ENCODE results near the gene ALDH8A1.

Gene ALDH8A1

DNA sequence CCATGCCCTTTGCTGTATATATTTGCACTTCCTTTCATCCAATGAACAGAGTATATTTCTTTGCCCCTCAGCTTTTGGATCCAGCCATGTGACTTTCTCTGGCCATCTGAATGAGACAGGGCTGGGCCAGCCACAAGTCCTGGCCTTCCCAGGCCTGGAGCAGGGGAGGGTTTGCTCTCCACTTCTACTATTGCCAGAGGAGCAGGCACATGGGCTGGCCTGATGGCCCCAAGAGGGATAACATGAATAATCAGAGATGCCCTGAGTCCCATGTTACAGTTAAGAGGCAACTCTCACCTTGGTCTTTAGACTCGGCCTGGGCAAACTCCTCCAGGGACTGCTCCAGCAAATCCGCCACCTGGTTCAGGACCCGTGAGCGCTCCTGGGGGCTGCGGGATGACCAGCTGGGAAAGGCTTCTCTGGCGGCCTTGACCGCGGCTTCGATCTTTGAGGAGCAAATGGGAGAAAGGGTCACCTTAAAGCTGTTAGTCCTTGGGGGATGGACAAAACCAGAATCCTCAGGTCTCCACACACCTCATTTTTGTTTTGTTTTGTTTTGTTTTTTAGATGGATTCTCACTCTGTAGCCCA, 6.3 kb downstream of the ALDH8A1 start:
- H3K79me2 ChIP-seq (ENCODE audit: control insufficient read depth, low read length) = no peaks in the 10 kb centered on the region
- H3K27me3 ChIP-seq (ENCODE audit: control insufficient read depth, low read length) = no peaks in the 10 kb centered on the region
- no peaks in the 10 kb centered on the region for H3K9me2 ChIP-seq (replicated peaks; ENCODE audit: control insufficient read depth, low read length)
- no peak overlapping the region for H3K4me2 ChIP-seq (ENCODE audit: low read length)
- no peaks in the 10 kb centered on the region for H4K20me1 ChIP-seq (ENCODE audit: control insufficient read depth, insufficient read depth, low read depth, low read length)
- no peaks in the 10 kb centered on the region; the same call in 1 of the 2 replicates for H3K9me3 ChIP-seq (ENCODE audit: control insufficient read depth, insufficient read depth, low read length)
- no peaks in the 10 kb centered on the region for H3K4me1 ChIP-seq (ENCODE audit: control insufficient read depth, low read length)
- no peak overlapping the region for H3K27ac ChIP-seq (ENCODE audit: low read depth, low read length)
- H3K4me3 ChIP-seq (ENCODE audit: low read length) = no peak overlapping the region
- H3F3A ChIP-seq (ENCODE audit: control insufficient read depth, insufficient read depth) = no peaks in the 10 kb centered on the region
- H3K36me3 ChIP-seq (ENCODE audit: control insufficient read depth, low read length) = no peaks in the 10 kb centered on the region
- TF ChIP-seq, protein P1, sequence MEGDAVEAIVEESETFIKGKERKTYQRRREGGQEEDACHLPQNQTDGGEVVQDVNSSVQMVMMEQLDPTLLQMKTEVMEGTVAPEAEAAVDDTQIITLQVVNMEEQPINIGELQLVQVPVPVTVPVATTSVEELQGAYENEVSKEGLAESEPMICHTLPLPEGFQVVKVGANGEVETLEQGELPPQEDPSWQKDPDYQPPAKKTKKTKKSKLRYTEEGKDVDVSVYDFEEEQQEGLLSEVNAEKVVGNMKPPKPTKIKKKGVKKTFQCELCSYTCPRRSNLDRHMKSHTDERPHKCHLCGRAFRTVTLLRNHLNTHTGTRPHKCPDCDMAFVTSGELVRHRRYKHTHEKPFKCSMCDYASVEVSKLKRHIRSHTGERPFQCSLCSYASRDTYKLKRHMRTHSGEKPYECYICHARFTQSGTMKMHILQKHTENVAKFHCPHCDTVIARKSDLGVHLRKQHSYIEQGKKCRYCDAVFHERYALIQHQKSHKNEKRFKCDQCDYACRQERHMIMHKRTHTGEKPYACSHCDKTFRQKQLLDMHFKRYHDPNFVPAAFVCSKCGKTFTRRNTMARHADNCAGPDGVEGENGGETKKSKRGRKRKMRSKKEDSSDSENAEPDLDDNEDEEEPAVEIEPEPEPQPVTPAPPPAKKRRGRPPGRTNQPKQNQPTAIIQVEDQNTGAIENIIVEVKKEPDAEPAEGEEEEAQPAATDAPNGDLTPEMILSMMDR (IDR thresholded peaks at IDR 0.05; ENCODE audit: low read depth, low read length, poor library complexity, severe bottlenecking) = no peak
- TF ChIP-seq EZH2phosphoT487 (IDR thresholded peaks at IDR 0.05; ENCODE audit: borderline replicate concordance, low read length) = no peak

DNA sequence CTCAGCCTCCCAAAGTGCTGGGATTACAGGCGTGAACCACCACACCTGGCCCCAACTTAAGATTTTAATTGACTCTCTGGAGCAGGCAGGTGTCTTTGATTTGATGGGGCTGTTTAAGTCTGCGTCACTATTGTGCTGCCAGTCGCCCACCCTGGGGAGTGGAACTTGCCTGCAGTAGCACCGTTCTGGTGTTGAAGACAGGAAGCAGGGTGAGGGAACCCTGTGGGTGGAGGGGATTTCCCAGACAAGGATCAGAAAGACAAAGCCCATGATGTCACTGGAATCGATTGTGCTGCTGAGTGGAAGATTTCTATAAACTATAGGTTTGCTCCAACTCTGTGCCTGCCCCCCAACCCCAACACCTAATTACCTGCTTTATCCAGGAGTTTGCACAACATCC, 11.0 kb downstream of the ALDH8A1 start:
- Histone ChIP-seq H3K4me1 (ENCODE audit: control insufficient read depth, low read length) (no peaks in the 10 kb centered on the region), H3K9me2 (replicated peaks; ENCODE audit: control insufficient read depth, low read length) (no peaks in the 10 kb centered on the region), H3K9me3 (ENCODE audit: control insufficient read depth, insufficient read depth, low read length) (no peaks in the 10 kb centered on the region), H3K4me3 (ENCODE audit: low read length) (no peak overlapping the region), H3F3A (ENCODE audit: control insufficient read depth, insufficient read depth) (no peaks in the 10 kb centered on the region), H3K36me3 (ENCODE audit: control insufficient read depth, low read length) (no peaks in the 10 kb centered on the region), H4K20me1 (ENCODE audit: control insufficient read depth, insufficient read depth, low read depth, low read length) (no peaks in the 10 kb centered on the region), H3K27me3 (ENCODE audit: control insufficient read depth, low read length) (no peaks in the 10 kb centered on the region), H3K4me2 (ENCODE audit: low read length) (no peak overlapping the region), H3K27ac (ENCODE audit: low read depth, low read length) (no peak overlapping the region), H3K79me2 (ENCODE audit: control insufficient read depth, low read length) (no peaks in the 10 kb centered on the region)
- TF ChIP-seq, protein P1 (IDR thresholded peaks at IDR 0.05; ENCODE audit: low read depth, low read length, poor library complexity, severe bottlenecking) = no peak
- no peak for TF ChIP-seq EZH2phosphoT487 (IDR thresholded peaks at IDR 0.05; ENCODE audit: borderline replicate concordance, low read length)

DNA sequence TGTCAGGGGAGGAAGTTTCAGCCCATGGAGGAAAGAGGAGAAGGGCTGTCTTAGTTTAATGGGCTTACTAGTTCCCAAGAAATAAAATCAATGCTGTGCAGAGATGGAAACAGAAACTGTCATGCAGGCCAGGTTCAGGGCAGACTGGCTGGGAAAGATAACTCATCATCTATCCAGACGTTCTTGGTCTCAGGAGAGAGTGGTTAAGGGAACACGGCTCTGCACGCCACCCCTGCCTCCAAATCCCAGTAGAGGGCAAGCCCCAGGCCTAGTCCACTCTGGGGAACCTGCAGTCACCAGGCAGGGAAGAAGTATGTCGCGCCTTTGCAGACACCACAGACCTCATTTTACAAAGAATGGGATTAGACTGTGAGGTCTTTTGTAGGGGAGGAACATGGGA, 12.5 kb downstream of the ALDH8A1 start:
- no peaks in the 10 kb centered on the region for H3K79me2 ChIP-seq (ENCODE audit: control insufficient read depth, low read length)

More for the DNA sequence above, 12.5 kb downstream of the ALDH8A1 start:
- H4K20me1 ChIP-seq (ENCODE audit: control insufficient read depth, insufficient read depth, low read depth, low read length) = no peaks in the 10 kb centered on the region
- no peak overlapping the region for H3K4me2 ChIP-seq (ENCODE audit: low read length)
- H3K9me2 ChIP-seq (replicated peaks; ENCODE audit: control insufficient read depth, low read length) = no peaks in the 10 kb centered on the region
- H3F3A ChIP-seq (ENCODE audit: control insufficient read depth, insufficient read depth) = no peaks in the 10 kb centered on the region
- no peaks in the 10 kb centered on the region for H3K27me3 ChIP-seq (ENCODE audit: control insufficient read depth, low read length)
- no peak overlapping the region for H3K27ac ChIP-seq (ENCODE audit: low read depth, low read length)
- no peak for TF ChIP-seq EZH2phosphoT487 (IDR thresholded peaks at IDR 0.05; ENCODE audit: borderline replicate concordance, low read length)
- TF ChIP-seq, protein P1 (IDR thresholded peaks at IDR 0.05; ENCODE audit: low read depth, low read length, poor library complexity, severe bottlenecking) = no peak
- no peaks in the 10 kb centered on the region for H3K9me3 ChIP-seq (ENCODE audit: control insufficient read depth, insufficient read depth, low read length)
- H3K36me3 ChIP-seq (ENCODE audit: control insufficient read depth, low read length) = no peaks in the 10 kb centered on the region
- H3K4me1 ChIP-seq (ENCODE audit: control insufficient read depth, low read length) = no peaks in the 10 kb centered on the region
- H3K4me3 ChIP-seq (ENCODE audit: low read length) = no peak overlapping the region

Measured in DOHH2 (cell line).